Spinal cord (tissue), 10 donors: Measurements from ENCODE around the gene KIF18B. TPM values are rescaled to one million over a fixed set of nuclear protein-coding genes. Genes with fewer than 3 reads are reported as not detected.
A peak's percentile ranks its signal among the peaks of the same experiment; 100 is the strongest.

Source experiments
- DNase-seq, 6 donors: peaks; one replicate each; pipeline versions ENCODE4 v3.0.0 to v3.0.0-alpha.2; 2013 to 2015; ENCODE audit warnings: low spot score in 6 of 6, low read depth in 4 of 6
- H3K27ac ChIP-seq: one replicate; pipeline ENCODE4 v1.5.1; 2013; ENCODE audit warnings: low read depth, low read length, control low read depth
- H3K27me3 ChIP-seq: one replicate; pipeline ENCODE4 v1.6.1; 2013; ENCODE audit warnings: low read length; ENCODE audit not compliant: control insufficient read depth, insufficient read depth
- H3K36me3 ChIP-seq: one replicate; pipeline ENCODE4 v1.6.1; 2013; ENCODE audit warnings: low read length; ENCODE audit not compliant: control insufficient read depth, insufficient read depth
- H3K4me1 ChIP-seq: one replicate; pipeline ENCODE4 v1.6.1; 2013; ENCODE audit warnings: low read length; ENCODE audit not compliant: control insufficient read depth, insufficient read depth
- H3K4me3 ChIP-seq: one replicate; pipeline ENCODE4 v1.5.1; 2013; ENCODE audit warnings: low read depth, low read length, control low read depth
- H3K9me3 ChIP-seq: one replicate; pipeline ENCODE4 v1.6.1; 2013; ENCODE audit warnings: low read length; ENCODE audit not compliant: control insufficient read depth, insufficient read depth
- WGBS: methylation state at CpG from one replicate; pipeline ENCODE4 v1.1.5; 2013; ENCODE audit warnings: missing lambda C conversion rate; ENCODE audit not compliant: insufficient coverage; 5-methylcytosine and 5-hydroxymethylcytosine counted together
- polyA plus RNA-seq, 2 donors: library from polyadenylated mRNA; unstranded; fragments of 120-200 nt; gene quantifications; one replicate each; pipeline ENCODE4 v1.2.1, GENCODE V29; 2013; ENCODE audit not compliant: insufficient read length in 2 of 2
- total RNA-seq, 2 donors: library from RNA; depleted of rRNA in 1 of 2; stranded (reverse); fragments of 120-200 nt in 1 of 2; fragments of >200 nt in 1 of 2; gene quantifications; one replicate each; pipeline versions ENCODE4 v1.2.3 to v1.2.4, GENCODE V29; 2013 to 2014
- donor health status: healthy.

The KIF18B gene
- total and polyA plus RNA-seq, 4 donors, result 1.6 to 11.7 (median 4.5) TPM

DNA sequence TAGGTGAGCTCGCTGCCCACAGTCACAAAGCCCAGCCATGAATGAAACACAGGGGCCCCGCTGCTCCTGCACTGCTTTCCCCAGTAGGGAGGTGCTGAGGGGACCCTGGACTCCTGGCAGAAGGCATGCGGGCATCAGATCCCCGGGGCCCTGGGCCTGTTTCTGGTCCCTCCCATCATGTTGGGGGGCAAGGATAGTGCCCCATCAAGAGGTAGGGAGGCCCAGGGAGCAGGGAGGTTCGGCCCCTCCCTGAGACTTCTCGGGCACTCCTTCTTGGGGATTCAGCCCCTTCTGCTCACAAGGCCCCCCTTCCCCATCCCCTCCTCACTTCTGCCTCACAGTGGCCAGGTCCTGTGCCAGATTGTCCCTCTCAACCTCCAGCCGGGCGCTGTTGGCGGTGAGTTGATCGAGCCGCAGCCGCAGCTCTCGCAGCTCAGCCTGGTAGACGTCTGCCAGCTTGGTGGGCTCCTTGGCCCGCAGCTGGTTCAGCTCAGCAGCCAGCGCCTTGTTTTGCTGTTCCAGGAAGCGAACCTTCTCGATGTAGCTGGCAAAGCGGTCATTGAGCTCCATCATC lies 32.8 kb downstream of the KIF18B start:
- peaks cover 77% of the 10 kb centered on the region for H3K4me1 ChIP-seq
- peak in 1 of 6 donors; percentile 62 for DNase-seq
- H3K4me3 ChIP-seq, result peak overlapping the region; percentile 58
- peak overlapping the region; percentile 86 for H3K27ac ChIP-seq
- no peaks in the 10 kb centered on the region for H3K9me3 ChIP-seq
- peaks cover 42% of the 10 kb centered on the region for H3K36me3 ChIP-seq
- WGBS, result 33% methylated on average over 18 of the region's 19 CpGs
- H3K27me3 ChIP-seq, result peaks cover 7% of the 10 kb centered on the region

GRCh38 chr17:44914148-44914547 lies 33.4 kb downstream of the KIF18B start:
- peaks cover 7% of the 10 kb centered on the region for H3K27me3 ChIP-seq
- peaks cover 73% of the 10 kb centered on the region for H3K4me1 ChIP-seq
- H3K27ac ChIP-seq, result peak overlapping the region; percentile 86
- WGBS, result 65% methylated on average over 4 of the region's 4 CpGs
- no peaks in the 10 kb centered on the region for H3K9me3 ChIP-seq
- peak overlapping the region; percentile 58 for H3K4me3 ChIP-seq
- no peak for DNase-seq
- peaks cover 45% of the 10 kb centered on the region for H3K36me3 ChIP-seq

GRCh38 chr17:44913676-44914075 lies 33.9 kb downstream of the KIF18B start:
- DNase-seq, result no peak

DNA sequence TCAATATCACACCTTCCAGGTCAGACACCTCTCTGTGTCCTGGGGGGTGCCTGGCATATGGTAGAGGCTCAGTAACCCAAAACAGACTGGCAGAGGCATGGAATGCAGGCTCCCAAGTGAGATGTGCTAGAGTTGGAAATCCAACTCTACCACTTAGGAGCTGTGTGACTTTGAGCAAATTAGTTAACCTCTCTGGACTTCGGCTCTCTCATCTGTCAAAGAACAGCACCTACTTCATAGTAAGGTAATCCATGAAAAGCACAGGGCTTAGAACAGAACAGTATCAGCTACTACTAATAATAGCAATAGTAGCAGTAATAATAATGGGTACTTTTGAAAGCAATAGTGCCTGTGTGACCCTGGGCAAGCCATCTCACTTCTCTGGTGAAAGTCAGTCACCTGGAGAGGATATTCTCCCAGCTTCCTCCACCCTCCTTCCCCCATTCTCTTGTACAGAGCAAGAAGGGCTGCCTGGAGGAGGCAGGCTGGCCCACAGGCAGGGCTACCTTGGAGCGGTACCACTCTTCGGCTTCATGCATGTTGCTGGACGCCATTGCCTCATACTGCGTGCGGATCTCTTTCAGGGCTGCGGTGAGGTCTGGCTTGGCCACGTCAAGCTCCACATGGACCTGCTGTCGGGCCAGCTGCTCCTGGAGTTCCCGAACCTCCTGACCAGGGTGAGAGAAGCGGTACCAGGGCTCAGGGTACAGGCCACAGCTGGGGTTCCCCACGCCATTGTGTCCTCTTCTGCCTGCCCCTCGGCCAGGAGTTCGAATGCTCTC lies 34.6 kb downstream of the KIF18B start:
- H3K4me3 ChIP-seq, result peak overlapping the region; percentile 58
- WGBS, result 52% methylated on average over 13 of the region's 14 CpGs
- H3K36me3 ChIP-seq, result peaks cover 52% of the 10 kb centered on the region
- H3K27ac ChIP-seq, result peak overlapping the region; percentile 86
- H3K9me3 ChIP-seq, result no peaks in the 10 kb centered on the region
- no peak for DNase-seq
- peaks cover 70% of the 10 kb centered on the region for H3K4me1 ChIP-seq
- peaks cover 7% of the 10 kb centered on the region for H3K27me3 ChIP-seq

More at GRCh38 chr17:44913676-44914075, 33.9 kb downstream of the KIF18B start:
- WGBS, result 56% methylated on average over 1 of the region's 6 CpGs
- Histone ChIP-seq H3K27me3 (peaks cover 7% of the 10 kb centered on the region), H3K4me3 (peak overlapping the region; percentile 58), H3K27ac (peak overlapping the region; percentile 86), H3K4me1 (peaks cover 73% of the 10 kb centered on the region), H3K9me3 (no peaks in the 10 kb centered on the region), H3K36me3 (peaks cover 50% of the 10 kb centered on the region)

GRCh38 chr17:44911133-44912001 lies 36.2 kb downstream of the KIF18B start:
- WGBS, result 11% methylated on average over 55 of the region's 56 CpGs
- peak overlapping the region; percentile 86 for H3K27ac ChIP-seq
- H3K4me3 ChIP-seq, result peak overlapping the region; percentile 58
- peaks cover 7% of the 10 kb centered on the region for H3K27me3 ChIP-seq
- no peaks in the 10 kb centered on the region for H3K9me3 ChIP-seq
- DNase-seq, result peak in 2 of 6 donors; percentile 59 to 63
- H3K36me3 ChIP-seq, result peaks cover 55% of the 10 kb centered on the region
- peaks cover 66% of the 10 kb centered on the region for H3K4me1 ChIP-seq

DNA sequence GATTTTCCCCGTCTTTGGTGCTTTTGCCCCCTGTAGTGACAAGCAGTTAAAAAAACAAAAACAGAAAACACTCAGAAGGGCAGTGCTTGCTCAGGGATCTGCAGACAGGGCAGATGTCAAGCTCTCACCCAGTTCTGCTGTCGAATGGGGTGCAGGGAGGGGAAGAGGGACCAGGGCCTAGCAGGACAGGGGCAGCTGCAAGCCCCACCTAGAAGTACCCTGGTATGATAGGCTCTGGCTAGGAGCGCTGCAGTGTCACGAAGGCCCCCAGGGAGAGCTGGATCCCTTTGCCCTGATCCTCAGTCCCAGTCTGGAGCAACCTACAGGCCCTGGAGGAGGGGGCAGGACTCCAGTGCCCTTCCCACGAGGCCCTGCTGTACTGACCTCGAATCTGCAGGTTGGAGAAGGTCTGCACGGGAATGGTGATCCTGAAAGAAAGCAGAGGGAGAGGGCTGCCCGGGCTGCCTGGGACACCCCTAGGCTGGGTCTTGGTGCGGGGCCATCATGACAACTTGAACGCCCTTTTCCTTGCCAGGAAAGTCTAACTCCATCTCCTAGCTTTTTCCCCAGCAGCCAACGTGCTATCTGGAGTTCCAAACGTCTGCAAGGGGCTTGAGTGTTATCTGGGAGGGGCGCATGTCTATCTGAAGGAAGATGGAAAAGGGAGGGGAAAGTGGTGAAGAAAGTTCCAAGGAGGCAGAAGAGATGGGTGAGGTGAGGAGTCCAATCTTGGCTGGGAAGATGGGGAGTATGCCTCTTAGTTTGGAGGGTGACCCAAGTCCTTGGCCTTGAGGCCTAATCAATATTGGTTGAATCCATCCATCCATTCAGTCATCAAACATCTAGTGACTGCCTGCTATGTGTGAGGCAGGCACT lies 37.1 kb downstream of the KIF18B start:
- 60% methylated on average over 10 of the region's 13 CpGs for WGBS
- no peak for DNase-seq
- H3K9me3 ChIP-seq, result no peaks in the 10 kb centered on the region
- H3K4me1 ChIP-seq, result peaks cover 60% of the 10 kb centered on the region
- H3K27me3 ChIP-seq, result peaks cover 7% of the 10 kb centered on the region
- peaks cover 59% of the 10 kb centered on the region for H3K36me3 ChIP-seq
- peak overlapping the region; percentile 86 for H3K27ac ChIP-seq
- H3K4me3 ChIP-seq, result peak overlapping the region; percentile 58

DNA sequence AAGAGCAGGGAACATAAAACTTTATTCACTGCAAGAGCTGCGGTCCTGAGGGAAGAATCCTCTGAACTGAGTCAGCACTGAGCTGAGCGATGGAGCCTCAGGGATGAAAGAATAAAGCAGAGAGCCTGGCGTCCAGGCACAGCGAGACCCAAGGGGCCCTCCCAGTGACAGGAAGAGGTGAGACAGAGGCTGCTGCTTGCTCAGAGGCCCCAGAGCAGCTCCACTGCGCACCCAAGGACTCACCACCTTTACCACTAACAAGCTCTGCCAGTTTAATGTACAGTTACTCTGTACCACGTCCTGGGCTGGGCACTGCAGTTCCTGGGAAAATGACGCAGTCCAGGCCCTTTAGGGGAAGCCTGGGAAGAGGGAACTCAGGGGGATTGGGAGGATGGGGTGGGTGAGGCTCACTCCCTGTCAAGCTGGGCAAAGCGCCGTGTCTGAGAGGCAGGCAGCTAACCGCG lies 37.9 kb downstream of the KIF18B start:
- Histone ChIP-seq H3K27ac (peak overlapping the region; percentile 42), H3K27me3 (peaks cover 7% of the 10 kb centered on the region), H3K4me3 (peak overlapping the region; percentile 4), H3K9me3 (no peaks in the 10 kb centered on the region), H3K36me3 (peaks cover 55% of the 10 kb centered on the region), H3K4me1 (peaks cover 53% of the 10 kb centered on the region)
- WGBS, result 60% methylated on average over 9 of the region's 11 CpGs
- DNase-seq, result no peak

- Histone ChIP-seq H3K36me3 (peaks cover 62% of the 10 kb centered on the region), H3K27me3 (peaks cover 7% of the 10 kb centered on the region), H3K4me3 (no peak overlapping the region), H3K27ac (no peak overlapping the region), H3K4me1 (peaks cover 54% of the 10 kb centered on the region), H3K9me3 (no peaks in the 10 kb centered on the region)
- no peak for DNase-seq
- 94% methylated on average over 10 of the region's 10 CpGs for WGBS
These were observed 38.7 kb downstream of the KIF18B start for GRCh38 chr17:44908761-44909326.
